HepG2 (cell line): Measurements from ENCODE around the gene ALDH1A1. TPM values are rescaled to one million over a fixed set of nuclear protein-coding genes. Genes with fewer than 3 reads are reported as not detected.
A peak's percentile ranks its signal among the peaks of the same experiment; 100 is the strongest.

ENCODE experiments used
- DPF2 ChIP-seq: sonication (generic); formaldehyde crosslinking; IDR thresholded peaks from 2 replicates; pipeline ENCODE4 v1.4.0; 2020; ENCODE audit warnings: mild to moderate bottlenecking, low read depth, missing genetic modification reagents, borderline replicate concordance
- ERF ChIP-seq: IDR thresholded peaks from 2 replicates; pipeline ENCODE4 v1.6.1; 2018; ENCODE audit warnings: missing biosample characterization, missing genetic modification reagents
- ESRRA ChIP-seq: sonication (generic); formaldehyde crosslinking; IDR thresholded peaks from 2 replicates; pipeline ENCODE4 v1.5.1; 2020; ENCODE audit warnings: mild to moderate bottlenecking, low read depth, missing genetic modification reagents
- GFI1 ChIP-seq: sonication (generic); formaldehyde crosslinking; IDR thresholded peaks from 2 replicates; pipeline ENCODE4 v1.5.0; 2020; ENCODE audit warnings: missing genetic modification reagents, mild to moderate bottlenecking, borderline replicate concordance
- HNF1B ChIP-seq: sonication (generic); formaldehyde crosslinking; IDR thresholded peaks from 2 replicates; pipeline ENCODE4 v1.5.1; 2020; ENCODE audit warnings: mild to moderate bottlenecking, moderate library complexity, missing genetic modification reagents
- JUND ChIP-seq: sonication (generic); formaldehyde crosslinking; IDR thresholded peaks from 2 replicates; pipeline ENCODE4 v1.8.0; 2022; ENCODE audit warnings: mild to moderate bottlenecking, missing genetic modification reagents
- MAX ChIP-seq: IDR thresholded peaks from 2 replicates; pipeline ENCODE4 v1.6.1; 2012; ENCODE audit warnings: inconsistent platforms
- MIER3 ChIP-seq: IDR thresholded peaks from 2 replicates; pipeline ENCODE4 v1.6.1; 2016; ENCODE audit warnings: missing compliant biosample characterization, borderline replicate concordance
- MTA3 ChIP-seq: sonication (generic); formaldehyde crosslinking; IDR thresholded peaks from 2 replicates; pipeline ENCODE4 v1.4.0; 2020; ENCODE audit warnings: missing genetic modification reagents
- MTERF4 ChIP-seq: sonication (generic); formaldehyde crosslinking; IDR thresholded peaks from 2 replicates; pipeline ENCODE4 v1.8.0; 2023; ENCODE audit warnings: mild to moderate bottlenecking, missing genetic modification reagents
- NFKBIZ ChIP-seq: IDR thresholded peaks from 2 replicates; pipeline ENCODE4 v1.6.1; 2018; ENCODE audit warnings: missing genetic modification reagents, missing compliant biosample characterization
- POGK ChIP-seq: sonication (generic); formaldehyde crosslinking; conservative IDR thresholded peaks from 2 replicates; pipeline ENCODE4 v1.8.0; 2022; ENCODE audit warnings: mild to moderate bottlenecking, moderate library complexity, missing genetic modification reagents
- PRMT3 ChIP-seq: sonication (generic); formaldehyde crosslinking; IDR thresholded peaks from 2 replicates; pipeline ENCODE4 v1.8.1; 2022; ENCODE audit warnings: low read depth, mild to moderate bottlenecking, moderate library complexity, missing genetic modification reagents, borderline replicate concordance
- TARDBP ChIP-seq: sonication (generic); formaldehyde crosslinking; IDR thresholded peaks from 2 replicates; pipeline ENCODE4 v1.8.0; 2022; ENCODE audit warnings: mild to moderate bottlenecking, missing genetic modification reagents
- TRIM24 ChIP-seq: sonication (generic); formaldehyde crosslinking; IDR thresholded peaks from 2 replicates; pipeline ENCODE4 v1.8.0; 2022; ENCODE audit warnings: mild to moderate bottlenecking, missing genetic modification reagents
- ZNF354B ChIP-seq: sonication (generic); formaldehyde crosslinking; IDR thresholded peaks from 2 replicates; pipeline ENCODE4 v1.8.0; 2022; ENCODE audit warnings: mild to moderate bottlenecking, missing genetic modification reagents
- ZNF788 ChIP-seq: sonication (generic); formaldehyde crosslinking; IDR thresholded peaks from 2 replicates; pipeline ENCODE4 v1.5.0; 2020; ENCODE audit warnings: mild to moderate bottlenecking, missing genetic modification reagents, borderline replicate concordance
- ZNF883 ChIP-seq: sonication (generic); formaldehyde crosslinking; IDR thresholded peaks from 2 replicates; pipeline ENCODE4 v1.5.1; 2020; ENCODE audit warnings: mild to moderate bottlenecking, missing genetic modification reagents; ENCODE audit errors: not compliant biosample characterization
- polyA plus RNA-seq, 8 experiments: library from polyadenylated mRNA; depleted of rRNA in 3 of 8; stranded (reverse) in 7 of 8; unstranded in 1 of 8; fragments of >200 nt; fragmentation: Illumina TruSeq in 4 of 8; extraction: Trizol in 4 of 8; gene quantifications; 2 replicates each; pipeline versions ENCODE4 v1.2.1 to v1.2.3, GENCODE V29; 2011 to 2016; ENCODE audit warnings: low read depth in 4 of 8, missing spikeins in 1 of 8, mixed read lengths in 1 of 8; ENCODE audit not compliant: insufficient read depth in 1 of 8
- total RNA-seq, 5 experiments: library from RNA; depleted of rRNA; stranded (reverse); fragments of >200 nt; fragmentation: Illumina TruSeq; extraction: Trizol; gene quantifications; 2 replicates each; pipeline ENCODE4 v1.2.3, GENCODE V29; 2016; ENCODE audit warnings: low read depth in 1 of 5
- TF ChIP-seq, protein P1 (sequence below): sonication (generic); formaldehyde crosslinking; IDR thresholded peaks from 2 replicates; pipeline ENCODE4 v1.5.0; 2020; ENCODE audit warnings: mild to moderate bottlenecking, missing genetic modification reagents
- TF ChIP-seq, protein P2 (sequence below): IDR thresholded peaks from 2 replicates; pipeline ENCODE4 v1.6.1; 2016; ENCODE audit warnings: missing compliant biosample characterization, missing genetic modification reagents, borderline replicate concordance

ALDH1A1 gene
- total and polyA plus RNA-seq, 2 of the 13 experiments (the other 11 are each of a cell fraction or from before 2014, with no cell fraction given): 88.2 to 439 TPM

DNA sequence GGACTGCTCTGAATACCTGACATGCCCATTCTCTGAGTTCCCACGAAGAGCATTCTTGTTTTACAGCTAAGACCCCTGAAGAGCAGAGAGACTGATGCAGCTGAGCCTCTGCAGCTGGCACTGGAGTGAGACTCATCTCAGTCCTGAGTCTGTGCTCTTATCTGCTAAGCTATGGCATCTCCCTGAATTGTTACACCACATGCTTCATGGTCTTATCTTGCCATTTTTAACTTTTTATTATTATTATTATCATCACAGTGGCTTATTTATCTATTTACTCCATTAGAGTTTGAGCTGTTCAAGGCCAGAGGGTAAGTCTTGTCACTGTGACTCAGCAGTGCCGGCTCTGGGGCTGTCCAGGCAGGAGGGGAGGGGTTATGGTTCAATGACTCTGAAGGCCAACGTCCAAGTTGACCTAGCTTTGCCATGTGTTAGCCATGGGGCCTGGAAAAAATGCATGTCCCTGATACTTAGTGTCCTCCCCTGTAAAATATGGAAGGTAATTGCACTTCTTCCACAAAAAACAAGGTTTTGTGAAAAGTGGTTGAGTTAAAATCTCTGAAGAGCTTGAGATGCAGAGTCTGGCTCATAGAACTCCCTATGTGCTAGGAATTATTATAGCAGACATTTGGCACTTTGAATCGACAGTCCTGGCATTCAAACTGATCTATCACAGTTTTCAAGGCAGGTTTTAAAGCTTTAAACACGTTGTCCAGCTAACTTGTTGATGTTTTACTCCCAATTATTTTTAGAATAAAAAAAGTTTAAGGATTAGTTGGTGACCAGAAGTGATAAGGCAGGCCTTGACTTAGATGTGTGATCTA lies 94.6 kb downstream of the ALDH1A1 start (continued):
- TF ChIP-seq ERF (CRISPR knock-in tag) (peak; percentile 92; the same call in 1 of the 2 replicates), JUND (CRISPR knock-in tag) (no peak), MIER3 (CRISPR knock-in tag) (peak; percentile 81; the same call in 1 of the 2 replicates), POGK (CRISPR knock-in tag) (peak; percentile 53; the same call in 1 of the 2 replicates), MTA3 (CRISPR knock-in tag) (no peak), ESRRA (CRISPR knock-in tag) (peak; percentile 49; the same call in 1 of the 2 replicates), HNF1B (CRISPR knock-in tag) (peak; percentile 85), PRMT3 (CRISPR knock-in tag) (no peak), MTERF4 (no peak), TARDBP (CRISPR knock-in tag) (peak; percentile 85; the same call in 1 of the 2 replicates), MAX (peak; percentile 99), DPF2 (CRISPR knock-in tag) (peak; percentile 68; the same call in 1 of the 2 replicates), TRIM24 (CRISPR knock-in tag) (no peak), ZNF883 (no peak), GFI1 (CRISPR knock-in tag) (0 out of 2 replicates have a peak, but pooled peaks have one; percentile 31), ZNF788 (CRISPR knock-in tag) (peak; percentile 65; the same call in 1 of the 2 replicates), NFKBIZ (CRISPR knock-in tag) (peak; percentile 84; the same call in 1 of the 2 replicates), ZNF354B (CRISPR knock-in tag) (no peak)
- TF ChIP-seq, protein P1, sequence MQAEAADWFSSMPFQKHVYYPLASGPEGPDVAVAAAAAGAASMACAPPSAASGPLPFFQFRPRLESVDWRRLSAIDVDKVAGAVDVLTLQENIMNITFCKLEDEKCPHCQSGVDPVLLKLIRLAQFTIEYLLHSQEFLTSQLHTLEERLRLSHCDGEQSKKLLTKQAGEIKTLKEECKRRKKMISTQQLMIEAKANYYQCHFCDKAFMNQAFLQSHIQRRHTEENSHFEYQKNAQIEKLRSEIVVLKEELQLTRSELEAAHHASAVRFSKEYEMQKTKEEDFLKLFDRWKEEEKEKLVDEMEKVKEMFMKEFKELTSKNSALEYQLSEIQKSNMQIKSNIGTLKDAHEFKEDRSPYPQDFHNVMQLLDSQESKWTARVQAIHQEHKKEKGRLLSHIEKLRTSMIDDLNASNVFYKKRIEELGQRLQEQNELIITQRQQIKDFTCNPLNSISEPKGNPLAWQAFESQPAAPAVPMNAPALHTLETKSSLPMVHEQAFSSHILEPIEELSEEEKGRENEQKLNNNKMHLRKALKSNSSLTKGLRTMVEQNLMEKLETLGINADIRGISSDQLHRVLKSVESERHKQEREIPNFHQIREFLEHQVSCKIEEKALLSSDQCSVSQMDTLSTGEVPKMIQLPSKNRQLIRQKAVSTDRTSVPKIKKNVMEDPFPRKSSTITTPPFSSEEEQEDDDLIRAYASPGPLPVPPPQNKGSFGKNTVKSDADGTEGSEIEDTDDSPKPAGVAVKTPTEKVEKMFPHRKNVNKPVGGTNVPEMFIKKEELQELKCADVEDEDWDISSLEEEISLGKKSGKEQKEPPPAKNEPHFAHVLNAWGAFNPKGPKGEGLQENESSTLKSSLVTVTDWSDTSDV (CRISPR knock-in tag): no peak; the same call in 1 of the 2 replicates
- TF ChIP-seq, protein P2, sequence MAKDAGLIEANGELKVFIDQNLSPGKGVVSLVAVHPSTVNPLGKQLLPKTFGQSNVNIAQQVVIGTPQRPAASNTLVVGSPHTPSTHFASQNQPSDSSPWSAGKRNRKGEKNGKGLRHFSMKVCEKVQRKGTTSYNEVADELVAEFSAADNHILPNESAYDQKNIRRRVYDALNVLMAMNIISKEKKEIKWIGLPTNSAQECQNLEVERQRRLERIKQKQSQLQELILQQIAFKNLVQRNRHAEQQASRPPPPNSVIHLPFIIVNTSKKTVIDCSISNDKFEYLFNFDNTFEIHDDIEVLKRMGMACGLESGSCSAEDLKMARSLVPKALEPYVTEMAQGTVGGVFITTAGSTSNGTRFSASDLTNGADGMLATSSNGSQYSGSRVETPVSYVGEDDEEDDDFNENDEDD: peak; percentile 85; the same call in 1 of the 2 replicates
